Thyroid gland (tissue), 4 donors: ENCODE measurements around the gene ZNF836.

Experiments used
- POLR2A ChIP-seq, 2 donors: fragments of 450-650 bp; IDR thresholded peaks; one replicate each; pipeline ENCODE4 v1.6.1; 2017; ENCODE audit warnings: antibody characterized with exemption in 2 of 2, mild to moderate bottlenecking in 2 of 2, moderate library complexity in 1 of 2
- TF ChIP-seq, protein P1 (sequence below), 6 experiments: fragments of 200-600 bp in 3 of 6; fragments of 450-650 bp in 3 of 6; sonication (generic) in 3 of 6; IDR thresholded peaks; one replicate each; pipeline ENCODE4 v1.5.1; 2016 to 2019; ENCODE audit warnings: antibody characterized with exemption in 6 of 6, mild to moderate bottlenecking in 2 of 6, inconsistent platforms in 1 of 6, moderate library complexity in 1 of 6

- TF ChIP-seq, protein P1, sequence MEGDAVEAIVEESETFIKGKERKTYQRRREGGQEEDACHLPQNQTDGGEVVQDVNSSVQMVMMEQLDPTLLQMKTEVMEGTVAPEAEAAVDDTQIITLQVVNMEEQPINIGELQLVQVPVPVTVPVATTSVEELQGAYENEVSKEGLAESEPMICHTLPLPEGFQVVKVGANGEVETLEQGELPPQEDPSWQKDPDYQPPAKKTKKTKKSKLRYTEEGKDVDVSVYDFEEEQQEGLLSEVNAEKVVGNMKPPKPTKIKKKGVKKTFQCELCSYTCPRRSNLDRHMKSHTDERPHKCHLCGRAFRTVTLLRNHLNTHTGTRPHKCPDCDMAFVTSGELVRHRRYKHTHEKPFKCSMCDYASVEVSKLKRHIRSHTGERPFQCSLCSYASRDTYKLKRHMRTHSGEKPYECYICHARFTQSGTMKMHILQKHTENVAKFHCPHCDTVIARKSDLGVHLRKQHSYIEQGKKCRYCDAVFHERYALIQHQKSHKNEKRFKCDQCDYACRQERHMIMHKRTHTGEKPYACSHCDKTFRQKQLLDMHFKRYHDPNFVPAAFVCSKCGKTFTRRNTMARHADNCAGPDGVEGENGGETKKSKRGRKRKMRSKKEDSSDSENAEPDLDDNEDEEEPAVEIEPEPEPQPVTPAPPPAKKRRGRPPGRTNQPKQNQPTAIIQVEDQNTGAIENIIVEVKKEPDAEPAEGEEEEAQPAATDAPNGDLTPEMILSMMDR (IDR thresholded peaks at IDR 0.05): no peak
- TF ChIP-seq POLR2A (IDR thresholded peaks at IDR 0.05): no peak
Measured at GRCh38 chr19:52110780-52111179, 60.6 kb downstream of the ZNF836 start.
